GM06990 (cell line): ENCODE measurements around the gene MEGF11.

ENCODE experiments used
- DNase-seq: peaks from one replicate; pipeline ENCODE4 v3.0.0-alpha.2; 2011; ENCODE audit not compliant: insufficient read length; ENCODE audit errors: extremely low read depth
- H3K27me3 ChIP-seq: replicated peaks from 2 replicates; pipeline ENCODE4 v1.6.0; 2011; ENCODE audit warnings: low read length; ENCODE audit not compliant: control insufficient read depth, insufficient read depth
- H3K36me3 ChIP-seq: 2 replicates; pipeline ENCODE4 v1.5.1; 2011; ENCODE audit warnings: low read length; ENCODE audit not compliant: control insufficient read depth, insufficient read depth
- H3K4me3 ChIP-seq: replicated peaks from 2 replicates; pipeline ENCODE4 v1.5.1; 2011; ENCODE audit warnings: low read depth, mild to moderate bottlenecking, control low read depth, low read length
- TF ChIP-seq, protein P1 (sequence below): IDR thresholded peaks from 2 replicates; pipeline ENCODE4 v1.5.1; 2011; ENCODE audit warnings: low read length, control low read depth, mild to moderate bottlenecking, inconsistent platforms; ENCODE audit not compliant: insufficient read depth, poor library complexity, severe bottlenecking

The MEGF11 gene

DNA sequence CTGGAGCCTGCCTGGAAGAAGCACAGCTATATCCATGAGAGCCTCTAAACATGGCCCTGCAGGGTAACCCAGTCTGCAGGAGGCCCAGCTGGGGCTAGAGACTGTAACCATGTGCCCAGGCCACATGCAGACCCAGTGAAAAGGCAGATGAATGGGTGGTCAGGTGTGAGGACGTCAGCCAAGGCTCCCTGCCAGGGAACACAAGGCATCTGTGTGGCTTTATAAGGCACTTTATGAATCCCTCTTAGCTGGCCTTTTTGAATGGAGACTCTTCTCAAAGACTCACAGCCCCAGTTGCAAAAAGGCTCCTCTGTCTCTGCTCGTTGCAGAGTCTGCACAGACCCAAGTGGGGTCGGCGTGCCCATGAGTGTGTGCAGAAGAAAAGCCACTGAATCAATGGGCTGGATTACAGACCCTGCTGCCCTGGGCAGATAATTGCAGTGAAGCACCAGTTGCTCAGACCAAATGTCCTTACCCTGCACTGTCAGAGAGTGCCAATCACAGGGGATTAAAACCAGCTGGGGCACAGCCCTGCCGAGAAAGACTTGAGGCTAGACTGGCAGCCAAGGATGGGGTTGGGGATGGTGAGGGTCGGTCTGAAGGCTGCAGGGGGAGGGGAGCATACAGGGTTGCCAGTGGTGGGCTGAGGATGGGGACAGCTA, 230.1 kb downstream of the MEGF11 start:
- no peak for DNase-seq
- no peak overlapping the region for H3K4me3 ChIP-seq
- no peaks in the 10 kb centered on the region; the same call in none of the 2 replicates for H3K27me3 ChIP-seq
- TF ChIP-seq, protein P1, sequence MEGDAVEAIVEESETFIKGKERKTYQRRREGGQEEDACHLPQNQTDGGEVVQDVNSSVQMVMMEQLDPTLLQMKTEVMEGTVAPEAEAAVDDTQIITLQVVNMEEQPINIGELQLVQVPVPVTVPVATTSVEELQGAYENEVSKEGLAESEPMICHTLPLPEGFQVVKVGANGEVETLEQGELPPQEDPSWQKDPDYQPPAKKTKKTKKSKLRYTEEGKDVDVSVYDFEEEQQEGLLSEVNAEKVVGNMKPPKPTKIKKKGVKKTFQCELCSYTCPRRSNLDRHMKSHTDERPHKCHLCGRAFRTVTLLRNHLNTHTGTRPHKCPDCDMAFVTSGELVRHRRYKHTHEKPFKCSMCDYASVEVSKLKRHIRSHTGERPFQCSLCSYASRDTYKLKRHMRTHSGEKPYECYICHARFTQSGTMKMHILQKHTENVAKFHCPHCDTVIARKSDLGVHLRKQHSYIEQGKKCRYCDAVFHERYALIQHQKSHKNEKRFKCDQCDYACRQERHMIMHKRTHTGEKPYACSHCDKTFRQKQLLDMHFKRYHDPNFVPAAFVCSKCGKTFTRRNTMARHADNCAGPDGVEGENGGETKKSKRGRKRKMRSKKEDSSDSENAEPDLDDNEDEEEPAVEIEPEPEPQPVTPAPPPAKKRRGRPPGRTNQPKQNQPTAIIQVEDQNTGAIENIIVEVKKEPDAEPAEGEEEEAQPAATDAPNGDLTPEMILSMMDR = no peak
- no peaks in the 10 kb centered on the region for H3K36me3 ChIP-seq

DNA sequence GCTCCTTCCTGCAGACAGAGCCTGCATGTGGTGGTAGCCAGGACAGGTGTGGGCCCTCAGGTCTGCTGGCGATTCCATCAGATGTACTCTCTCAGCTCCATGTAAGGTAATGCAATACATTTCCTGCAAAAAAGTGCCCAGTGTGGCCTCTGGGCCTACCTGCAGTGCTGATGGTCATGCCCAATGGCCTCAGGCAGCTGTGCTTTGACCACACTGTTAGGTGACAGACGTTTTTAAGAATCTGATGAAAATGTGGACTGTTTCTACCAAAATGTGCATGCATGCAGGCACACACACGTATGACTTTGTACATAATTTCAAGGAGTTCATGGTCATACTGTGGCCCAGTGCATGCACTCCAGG, 231.4 kb downstream of the MEGF11 start:
- Histone ChIP-seq H3K4me3 (no peak overlapping the region), H3K27me3 (no peaks in the 10 kb centered on the region; the same call in none of the 2 replicates), H3K36me3 (no peaks in the 10 kb centered on the region)
- TF ChIP-seq, protein P1 = no peak
- DNase-seq = no peak

DNA sequence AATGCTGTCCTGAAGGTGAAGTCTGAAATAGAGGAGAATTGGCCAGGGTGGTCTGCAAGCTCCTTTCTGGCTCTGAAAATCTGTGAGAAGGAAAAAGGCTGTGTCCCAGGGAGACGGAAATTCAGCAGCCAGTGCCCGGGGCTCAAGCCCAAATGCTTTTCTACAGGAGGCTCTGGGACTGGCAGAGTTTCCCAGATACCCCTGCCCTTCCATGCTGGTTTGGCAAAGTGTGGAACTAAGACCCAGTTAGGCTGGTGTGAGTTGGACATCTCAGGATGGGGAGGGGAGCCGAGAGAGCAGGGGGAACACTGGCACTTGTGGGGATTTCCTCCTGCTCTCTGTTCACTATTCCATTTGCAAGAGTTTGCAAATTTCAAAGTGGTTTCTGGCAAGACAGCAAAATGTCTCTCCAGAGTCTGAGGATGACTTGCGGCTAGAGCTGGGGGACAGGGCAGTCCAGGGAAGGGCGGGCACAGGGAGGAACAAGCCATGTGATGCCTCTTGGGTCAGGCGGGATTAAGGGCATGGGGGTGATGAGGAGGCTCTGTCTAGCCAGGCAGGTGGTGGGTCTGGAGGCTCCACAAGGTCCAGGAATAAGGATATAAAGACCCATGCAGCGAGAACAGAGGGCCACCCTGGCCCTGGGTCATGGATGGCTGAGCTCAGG, 231.9 kb downstream of the MEGF11 start:
- no peak overlapping the region for H3K4me3 ChIP-seq
- no peaks in the 10 kb centered on the region; the same call in none of the 2 replicates for H3K27me3 ChIP-seq
- TF ChIP-seq, protein P1 = no peak
- no peaks in the 10 kb centered on the region for H3K36me3 ChIP-seq
- no peak for DNase-seq

DNA sequence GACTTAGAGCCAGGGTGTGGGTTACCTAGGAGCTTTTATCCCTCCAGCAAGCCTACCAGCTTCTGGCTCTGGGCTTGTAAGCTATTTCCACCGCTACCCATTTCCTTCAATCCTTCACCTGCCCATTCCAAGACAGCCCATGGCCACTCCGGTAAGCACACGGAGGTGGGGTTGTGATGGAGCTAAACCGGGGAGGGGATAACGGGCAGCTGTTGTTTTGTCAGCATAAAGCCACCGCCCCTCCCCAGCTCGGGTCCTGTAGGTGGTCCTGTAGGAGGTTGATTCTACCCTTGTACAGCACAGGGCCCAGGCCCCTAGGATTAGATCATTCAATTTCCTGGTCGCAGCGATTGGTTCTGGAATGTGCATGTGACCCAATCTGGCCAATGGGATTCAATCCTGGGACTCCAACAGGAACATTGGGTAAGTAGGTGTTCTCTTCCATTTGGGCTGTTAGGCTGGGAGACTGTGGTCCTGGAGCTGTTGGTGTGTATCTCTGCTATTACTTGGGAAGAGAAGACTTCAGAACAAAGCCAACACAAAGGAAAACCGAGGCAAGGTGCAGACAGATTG, 233.6 kb downstream of the MEGF11 start:
- Histone ChIP-seq H3K36me3 (no peaks in the 10 kb centered on the region), H3K27me3 (no peaks in the 10 kb centered on the region; the same call in none of the 2 replicates), H3K4me3 (no peak overlapping the region)
- DNase-seq = no peak
- TF ChIP-seq, protein P1 = no peak

DNA sequence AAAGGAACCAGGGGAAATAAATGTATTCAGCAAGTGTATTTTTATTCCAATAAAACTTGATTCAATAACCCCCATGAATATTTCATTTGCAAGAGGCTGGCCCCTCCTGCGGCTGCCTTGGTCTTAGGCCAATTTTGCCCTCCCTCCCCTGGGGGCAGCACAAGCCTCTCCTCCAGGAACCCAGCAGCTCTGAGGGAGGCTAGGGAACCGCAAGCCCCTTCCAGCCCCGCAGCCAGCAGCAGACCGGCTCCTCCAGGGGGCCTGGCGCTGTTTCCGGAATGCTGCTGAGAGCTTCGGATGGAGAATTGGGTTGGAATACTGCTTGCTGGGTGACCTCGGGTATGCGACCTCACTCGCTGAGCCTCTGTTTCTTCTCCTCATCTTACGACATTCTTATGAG, 234.2 kb downstream of the MEGF11 start:
- Histone ChIP-seq H3K27me3 (no peaks in the 10 kb centered on the region; the same call in none of the 2 replicates), H3K4me3 (no peak overlapping the region), H3K36me3 (no peaks in the 10 kb centered on the region)
- TF ChIP-seq, protein P1 = no peak
- no peak for DNase-seq

DNA sequence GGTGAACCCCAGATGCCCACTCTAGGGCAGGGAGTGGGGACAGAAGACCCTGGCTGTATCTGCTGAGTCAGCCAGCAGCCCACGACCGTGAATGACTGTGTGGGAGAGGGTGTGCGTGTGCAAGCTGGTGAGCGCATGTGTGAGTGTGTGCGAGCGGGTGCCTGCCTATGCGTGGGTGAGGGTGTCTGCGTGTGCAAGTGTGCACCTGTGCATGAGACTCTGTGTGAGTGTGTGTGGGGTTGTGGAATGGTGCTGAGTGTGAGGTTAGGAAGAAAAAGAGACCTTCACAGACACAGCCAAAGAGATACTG, 235.1 kb downstream of the MEGF11 start:
- DNase-seq = no peak
- no peaks in the 10 kb centered on the region; the same call in none of the 2 replicates for H3K27me3 ChIP-seq
- H3K36me3 ChIP-seq = no peaks in the 10 kb centered on the region
- H3K4me3 ChIP-seq = no peak overlapping the region
- TF ChIP-seq, protein P1 = no peak
